MCF 10A (cell line): ENCODE measurements around the gene TRPT1. TPM values are rescaled to one million over a fixed set of nuclear protein-coding genes. Genes with fewer than 3 reads are reported as not detected.

Experiments
- BruUV-seq: library from RNA; stranded (reverse); fragments of 400-500 nt; replicated peaks from 2 replicates; lab custom pipeline; 2021; lab: Mats Ljungman, UMichigan
- CTCF ChIA-PET: fragments of 300-600 bp; sonication (Branson Sonifier 250); formaldehyde crosslinking; extraction: SDS; loops from one replicate; lab custom pipeline; 2021; ENCODE audit warnings: antibody characterized with exemption, inconsistent platforms; lab: Yijun Ruan, JAX
- POLR2A ChIA-PET: fragments of 300-600, 350-650 bp; sonication (Branson Sonifier 250); formaldehyde crosslinking; extraction: SDS; loops from one replicate; lab custom pipeline; 2020; ENCODE audit warnings: antibody characterized with exemption, inconsistent platforms; lab: Yijun Ruan, JAX
- DNase-seq: peaks from one replicate; pipeline ENCODE4 v3.0.0-alpha.2; 2018; ENCODE audit not compliant: unreplicated experiment
- H3K27ac Mint-ChIP-seq: one replicate; pipeline ENCODE4 v1.8.0; 2022; ENCODE audit warnings: mild to moderate bottlenecking, low read depth, mixed read lengths; ENCODE audit not compliant: unreplicated experiment
- H3K27me3 Mint-ChIP-seq: one replicate; pipeline ENCODE4 v1.8.0; 2022; ENCODE audit warnings: mixed read lengths; ENCODE audit not compliant: insufficient read depth, unreplicated experiment
- H3K36me3 Mint-ChIP-seq: one replicate; pipeline ENCODE4 v1.8.0; 2022; ENCODE audit warnings: mild to moderate bottlenecking, moderate library complexity, mixed read lengths; ENCODE audit not compliant: insufficient read depth, unreplicated experiment
- H3K4me1 Mint-ChIP-seq: one replicate; pipeline ENCODE4 v1.8.0; 2022; ENCODE audit warnings: mixed read lengths; ENCODE audit not compliant: insufficient read depth, unreplicated experiment
- H3K4me3 Mint-ChIP-seq: one replicate; pipeline ENCODE4 v1.8.0; 2022; ENCODE audit warnings: mild to moderate bottlenecking, moderate library complexity, mixed read lengths; ENCODE audit not compliant: unreplicated experiment
- H3K9me3 Mint-ChIP-seq: one replicate; pipeline ENCODE4 v1.8.0; 2022; ENCODE audit warnings: mixed read lengths; ENCODE audit not compliant: unreplicated experiment
- CTCF ChIP-seq: fragments of 200-600 bp; IDR thresholded peaks from one replicate; pipeline ENCODE4 v1.8.0; 2022; ENCODE audit warnings: antibody characterized with exemption, mild to moderate bottlenecking; ENCODE audit not compliant: unreplicated experiment
- intact Hi-C: fragments of 100-400 bp; cut with micrococcal nuclease; formaldehyde crosslinking; loops from 2 replicates; pipeline ENCODE4 v1.14.1; 2022
- total RNA-seq: library from RNA; stranded (reverse); gene quantifications from 2 replicates; pipeline ENCODE4 v1.2.3, GENCODE V29; 2022

Gene TRPT1
- total RNA-seq, 1 experiment from 2014 or later = 31.3 TPM

GRCh38 chr11:64218628-64219353, 7.2 kb downstream of the TRPT1 start:
- ChIA-PET POLR2A (interaction anchor here (0.9 kb wide), 1 partner anchor 86 kb away, joined by 5 read pairs; no protein-coding TSS in a partner anchor), CTCF (interaction anchor here (2.0 kb wide), 1 partner anchor 82 kb away, joined by 7 read pairs; no protein-coding TSS in a partner anchor)
- intact Hi-C loops = no loop called here
- Mint-ChIP-seq H3K4me3 (no peak overlapping the region), H3K9me3 (no peaks in the 10 kb centered on the region), H3K36me3 (peaks cover 9% of the 10 kb centered on the region), H3K27me3 (no peaks in the 10 kb centered on the region), H3K27ac (no peak overlapping the region), H3K4me1 (peaks cover 2% of the 10 kb centered on the region)
- BruUV-seq = no TSS peak
- TF ChIP-seq CTCF = no peak
- DNase-seq = no peak

GRCh38 chr11:64216879-64217278, 9.1 kb downstream of the TRPT1 start:
- H3K4me1 Mint-ChIP-seq = no peaks in the 10 kb centered on the region
- no peak overlapping the region for H3K4me3 Mint-ChIP-seq
- no peak for TF ChIP-seq CTCF
- H3K27me3 Mint-ChIP-seq = no peaks in the 10 kb centered on the region
- CTCF ChIA-PET = interaction anchor here (0.5 to 2.4 kb wide), 4 partner anchors 9 to 1457 kb away, joined by 3 to 12 read pairs (median 4); no protein-coding TSS in a partner anchor
- POLR2A ChIA-PET = interaction anchor here (1.2 kb wide), 3 partner anchors 9 to 12 kb away, joined by 3 read pairs; partner anchors contain the start of genes NUDT22 and TRPT1
- intact Hi-C loops = no loop called here
- BruUV-seq = no TSS peak
- no peak for DNase-seq
- no peaks in the 10 kb centered on the region for H3K9me3 Mint-ChIP-seq
- no peak overlapping the region for H3K27ac Mint-ChIP-seq
- peaks cover 9% of the 10 kb centered on the region for H3K36me3 Mint-ChIP-seq

GRCh38 chr11:64211181-64211872, 14.7 kb downstream of the TRPT1 start:
- intact Hi-C loops = no loop called here
- no peaks in the 10 kb centered on the region for H3K9me3 Mint-ChIP-seq
- H3K36me3 Mint-ChIP-seq = peaks cover 5% of the 10 kb centered on the region
- ChIA-PET CTCF (interaction anchor here (1.0 to 1.3 kb wide), 2 partner anchors 15 to 1532 kb away, joined by 3 read pairs; partner anchors contain the start of genes NUDT22 and TRPT1), POLR2A (no interaction called here)
- BruUV-seq = no TSS peak
- no peak overlapping the region for H3K4me3 Mint-ChIP-seq
- no peak for TF ChIP-seq CTCF
- no peak overlapping the region for H3K27ac Mint-ChIP-seq
- no peaks in the 10 kb centered on the region for H3K27me3 Mint-ChIP-seq
- DNase-seq = no peak
- no peaks in the 10 kb centered on the region for H3K4me1 Mint-ChIP-seq
